Measurements from ENCODE around the gene PPP1R9B.

PPP1R9B gene

DNA sequence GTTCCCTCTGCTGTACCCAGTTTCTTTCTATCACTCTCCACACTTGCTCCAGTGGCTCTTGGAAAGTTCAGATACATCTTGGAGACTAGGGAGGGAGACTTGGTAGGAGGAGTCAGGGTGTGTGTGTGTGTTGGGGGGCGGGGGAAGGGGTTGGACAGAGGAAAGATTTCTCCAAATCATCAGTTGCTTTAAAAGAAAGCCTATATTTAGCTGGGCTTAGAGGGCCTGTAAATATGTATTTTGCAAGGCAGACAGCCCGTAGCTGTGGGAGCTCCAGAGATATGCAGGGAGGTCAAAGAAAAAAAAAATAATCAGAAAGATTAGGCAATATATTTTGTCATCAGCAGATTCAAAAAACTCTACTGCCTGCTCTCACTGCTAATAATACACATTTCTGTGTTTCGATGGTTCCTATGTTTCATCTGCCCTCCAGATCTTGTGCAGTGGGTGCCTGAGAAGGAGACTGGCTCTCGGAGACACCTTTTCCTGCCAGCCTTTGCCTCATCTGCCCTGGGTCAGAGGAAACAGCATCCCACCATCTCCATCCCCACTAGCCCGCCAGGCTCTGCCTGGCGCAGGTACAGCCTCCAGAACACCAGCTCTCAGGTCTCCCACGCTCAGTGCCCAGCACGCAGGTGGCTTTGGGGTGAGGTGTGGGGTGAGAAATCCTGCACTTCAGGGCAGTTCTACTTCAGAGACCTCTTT, 4.8 kb upstream of the PPP1R9B start:
- no peak for DNase-seq (ENCODE audit: low read depth in 2 of 2)

DNA sequence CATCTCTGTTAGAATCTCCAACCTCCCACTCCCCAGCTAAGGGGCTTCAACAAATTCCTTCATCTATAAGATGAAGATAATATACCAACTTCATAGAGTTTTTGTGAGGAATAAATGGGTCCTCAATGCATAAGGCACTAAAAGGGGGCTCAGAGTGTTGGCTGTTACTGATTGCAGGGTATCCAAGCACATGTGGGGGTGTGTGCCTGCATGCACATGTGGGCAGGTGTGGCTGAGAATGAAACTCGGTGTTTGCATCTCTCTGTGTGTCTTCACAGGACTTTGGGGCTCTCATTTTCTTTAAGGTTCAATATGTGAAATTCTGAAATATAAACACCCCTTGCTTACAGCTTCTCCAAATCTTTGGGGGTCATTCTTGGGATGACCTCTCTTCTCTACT, 4.1 kb upstream of the PPP1R9B start:
- DNase-seq (ENCODE audit: low read depth in 2 of 2) = no peak

DNA sequence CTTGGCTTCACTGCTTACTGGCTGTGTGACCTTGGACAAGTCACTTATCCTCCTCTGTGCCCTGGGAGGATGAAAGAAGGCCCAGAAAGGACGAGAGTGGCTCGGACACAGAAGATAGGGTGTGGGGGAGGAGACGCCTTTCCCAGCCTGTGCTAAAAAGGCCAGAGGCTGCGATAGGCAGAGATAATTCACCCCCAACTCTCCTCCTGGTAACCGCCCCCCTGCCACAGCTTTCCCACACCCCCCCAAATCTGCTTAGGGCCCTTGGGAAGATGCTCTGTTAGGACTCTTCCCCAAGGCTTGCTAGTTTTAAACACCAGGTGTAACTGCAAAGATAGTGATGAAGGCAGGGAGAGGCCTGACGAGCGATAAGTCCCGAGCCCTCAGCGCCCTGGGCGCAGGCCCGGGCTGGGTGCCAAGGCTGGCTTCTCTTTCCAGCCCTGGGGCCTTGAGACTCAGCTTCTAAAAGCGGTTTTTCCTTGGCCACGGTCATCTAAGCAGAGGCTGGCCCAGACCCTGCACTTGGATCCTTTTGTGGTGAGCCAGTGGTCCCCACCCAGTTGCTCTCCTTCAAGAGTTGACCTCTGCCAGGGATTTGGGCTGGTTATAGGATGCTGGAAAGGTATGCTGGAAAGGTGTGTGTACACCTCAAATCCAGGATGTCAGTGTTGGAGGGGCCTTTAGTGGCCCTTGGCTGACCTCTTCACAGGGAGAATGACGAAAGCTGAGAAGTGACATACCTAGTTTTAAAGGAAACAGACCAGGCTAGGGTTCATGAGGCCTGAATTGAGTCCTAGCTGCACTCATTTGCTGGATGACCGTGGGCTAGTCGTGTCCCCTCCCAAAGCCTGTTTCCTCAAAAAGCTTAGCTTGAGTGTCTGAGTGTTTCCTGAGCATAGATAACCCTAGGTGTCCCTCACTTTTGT, 3.4 kb upstream of the PPP1R9B start:
- DNase-seq (ENCODE audit: low read depth in 2 of 2) = no peak

DNA sequence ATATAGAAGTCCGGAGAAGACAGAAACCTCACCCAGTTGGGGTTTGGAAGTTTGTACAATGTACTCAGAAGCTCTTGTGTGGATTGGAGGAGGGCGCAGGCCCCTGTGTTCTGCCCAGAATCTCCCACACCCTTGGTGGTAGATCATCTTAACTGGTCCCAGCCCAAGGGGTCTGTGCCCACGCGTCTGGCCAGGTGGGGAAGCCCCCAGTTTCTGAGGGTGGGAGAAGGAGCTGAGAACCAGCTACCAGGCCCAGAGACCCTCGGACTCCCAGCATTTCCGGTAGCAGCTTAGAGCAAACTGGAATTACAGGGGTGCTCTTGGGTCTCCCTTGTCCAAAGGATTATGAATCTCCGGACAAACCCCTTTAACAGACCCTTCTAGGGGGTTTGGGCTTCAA, 2.3 kb upstream of the PPP1R9B start:
- DNase-seq (ENCODE audit: low read depth in 2 of 2) = no peak

DNA sequence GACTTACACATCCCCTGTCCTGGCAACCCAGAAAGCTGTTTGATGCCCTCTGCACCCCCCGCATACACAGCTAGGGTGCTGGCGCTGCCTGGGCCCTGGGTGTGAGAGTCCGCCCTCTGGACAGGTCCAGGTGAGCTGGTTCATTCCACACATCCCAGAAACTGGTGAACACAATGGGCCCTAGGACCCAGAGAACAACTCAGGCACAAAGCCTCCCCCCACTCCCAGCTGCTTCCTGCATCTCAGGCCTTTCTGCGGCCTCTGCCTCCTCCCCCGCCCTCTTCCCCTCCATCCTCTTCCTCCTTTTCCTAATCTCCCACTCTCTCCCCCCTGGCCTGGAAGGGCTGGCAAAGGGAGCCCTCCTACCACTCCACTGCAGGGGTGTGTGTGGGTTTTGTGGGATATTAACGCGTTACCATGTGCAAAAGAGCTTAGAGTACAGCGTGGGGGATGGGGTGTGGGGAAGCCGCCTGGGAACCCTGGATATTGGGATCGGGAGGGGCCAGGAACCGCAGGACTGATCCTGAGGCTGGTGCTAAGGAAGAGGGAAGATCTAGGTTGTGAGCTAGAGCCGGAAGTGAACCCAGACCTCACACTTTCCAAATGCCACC, 1.6 kb upstream of the PPP1R9B start:
- peak; percentile 68 for DNase-seq (ENCODE audit: low read depth in 2 of 2)

DNA sequence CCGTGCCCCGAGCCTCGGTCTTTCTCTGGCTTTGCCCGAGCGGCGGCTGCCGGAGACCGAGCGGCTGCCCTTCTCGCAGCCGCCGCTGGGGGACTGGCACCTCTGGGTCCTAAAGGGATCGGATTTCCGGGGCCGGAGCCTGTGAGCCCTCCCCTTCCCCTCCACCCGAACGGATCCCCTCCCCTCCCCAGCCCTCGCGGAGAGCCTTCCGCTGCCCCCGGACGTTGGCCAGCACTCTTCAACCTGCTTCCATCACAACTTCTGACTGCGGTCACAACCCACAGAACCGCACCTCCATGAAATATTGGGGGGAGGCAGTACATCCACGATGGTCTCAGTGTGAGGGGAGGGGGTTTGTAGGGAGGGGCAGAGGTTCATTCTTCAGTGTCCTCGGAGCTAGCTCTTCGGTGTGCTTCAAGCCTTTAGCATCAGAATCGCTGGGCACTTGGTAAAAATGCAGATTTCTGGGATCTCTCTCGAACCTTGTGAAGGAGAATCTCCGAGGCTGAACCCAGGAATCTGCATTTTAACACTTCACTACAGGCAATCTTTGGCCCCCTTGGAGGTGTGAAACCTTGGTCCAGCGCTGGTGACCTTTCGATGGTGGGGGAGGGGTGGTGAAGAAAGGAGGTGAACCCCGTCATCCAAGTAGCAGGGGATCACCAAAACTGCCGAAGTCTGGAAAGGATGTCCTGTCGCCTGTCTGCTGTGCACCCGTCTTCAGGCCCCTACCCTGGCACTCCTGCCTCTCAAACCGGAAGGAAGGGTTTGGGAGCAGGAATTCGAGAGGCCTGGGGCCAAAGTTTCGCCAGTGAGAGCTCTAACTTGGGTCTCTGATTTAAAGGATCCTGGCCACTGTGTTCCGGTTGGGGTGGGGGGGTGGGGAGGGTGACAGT, 812 bp upstream of the PPP1R9B start:
- DNase-seq (ENCODE audit: low read depth in 2 of 2) = peak; percentile 75 to 78

DNA sequence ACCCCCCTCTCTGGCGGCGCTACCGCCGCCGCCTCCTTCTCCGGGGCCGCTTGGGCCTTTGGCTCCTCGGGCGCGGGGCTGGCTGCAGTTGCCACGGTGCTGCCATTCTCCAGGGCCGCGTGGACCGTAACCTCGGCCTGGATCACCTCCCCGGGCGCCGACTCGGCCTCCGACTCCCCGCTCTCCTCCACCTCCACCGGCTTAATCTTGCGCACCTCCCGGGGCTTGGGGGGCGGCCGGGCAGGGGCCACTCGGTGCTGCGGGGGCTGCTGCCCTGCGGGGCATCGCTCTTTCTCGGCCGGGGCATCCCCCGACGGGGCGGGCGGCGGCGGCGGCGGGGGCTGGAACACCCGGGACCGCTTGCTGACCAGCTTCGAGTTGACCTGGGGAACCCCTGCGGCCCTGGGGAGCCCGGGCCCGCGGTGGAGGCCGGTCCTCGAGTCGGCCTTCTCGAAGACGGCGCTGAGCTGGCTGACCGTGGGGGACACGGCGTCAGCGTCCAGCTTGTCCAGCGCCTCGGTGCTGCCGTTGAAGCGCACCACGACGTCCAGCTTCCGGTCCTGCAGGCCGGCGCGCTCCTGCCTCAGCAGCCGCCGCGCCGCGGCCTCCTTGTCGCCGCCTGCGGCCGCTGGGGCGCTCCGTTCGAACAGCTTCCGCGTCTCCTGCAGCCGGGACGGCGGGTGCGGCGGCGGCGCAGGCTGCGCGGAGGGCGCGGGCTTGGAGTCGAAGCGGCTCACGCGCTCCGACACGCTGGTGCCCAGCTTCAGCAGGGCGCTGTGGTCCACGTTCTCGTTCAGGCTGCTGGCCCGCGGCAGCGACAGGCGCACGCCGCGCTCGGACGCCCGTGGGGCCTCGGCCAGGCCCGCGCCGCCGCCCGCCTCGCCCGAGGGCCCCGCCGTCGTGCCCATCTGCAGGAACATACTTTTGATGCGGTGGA, 792 bp downstream of the PPP1R9B start:
- DNase-seq (ENCODE audit: low read depth in 2 of 2) = no peak

DNA sequence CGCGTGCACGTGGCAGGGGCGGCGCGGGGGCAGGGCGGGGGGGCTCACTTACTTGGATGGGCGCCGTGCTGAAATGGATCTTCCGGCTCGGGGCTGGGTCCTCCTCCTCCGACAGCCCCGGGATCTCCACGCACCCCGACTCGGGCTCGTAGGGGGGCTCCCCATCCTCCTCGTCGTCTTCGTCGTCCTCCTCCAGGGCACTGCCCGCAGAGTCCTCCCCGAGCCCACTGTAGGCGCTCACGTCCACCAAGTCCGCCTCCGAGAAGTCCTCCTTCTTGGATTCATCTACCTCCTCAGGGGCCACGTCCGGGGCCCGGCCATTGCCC, 1.4 kb downstream of the PPP1R9B start:
- no peak for DNase-seq (ENCODE audit: low read depth in 2 of 2)

DNA sequence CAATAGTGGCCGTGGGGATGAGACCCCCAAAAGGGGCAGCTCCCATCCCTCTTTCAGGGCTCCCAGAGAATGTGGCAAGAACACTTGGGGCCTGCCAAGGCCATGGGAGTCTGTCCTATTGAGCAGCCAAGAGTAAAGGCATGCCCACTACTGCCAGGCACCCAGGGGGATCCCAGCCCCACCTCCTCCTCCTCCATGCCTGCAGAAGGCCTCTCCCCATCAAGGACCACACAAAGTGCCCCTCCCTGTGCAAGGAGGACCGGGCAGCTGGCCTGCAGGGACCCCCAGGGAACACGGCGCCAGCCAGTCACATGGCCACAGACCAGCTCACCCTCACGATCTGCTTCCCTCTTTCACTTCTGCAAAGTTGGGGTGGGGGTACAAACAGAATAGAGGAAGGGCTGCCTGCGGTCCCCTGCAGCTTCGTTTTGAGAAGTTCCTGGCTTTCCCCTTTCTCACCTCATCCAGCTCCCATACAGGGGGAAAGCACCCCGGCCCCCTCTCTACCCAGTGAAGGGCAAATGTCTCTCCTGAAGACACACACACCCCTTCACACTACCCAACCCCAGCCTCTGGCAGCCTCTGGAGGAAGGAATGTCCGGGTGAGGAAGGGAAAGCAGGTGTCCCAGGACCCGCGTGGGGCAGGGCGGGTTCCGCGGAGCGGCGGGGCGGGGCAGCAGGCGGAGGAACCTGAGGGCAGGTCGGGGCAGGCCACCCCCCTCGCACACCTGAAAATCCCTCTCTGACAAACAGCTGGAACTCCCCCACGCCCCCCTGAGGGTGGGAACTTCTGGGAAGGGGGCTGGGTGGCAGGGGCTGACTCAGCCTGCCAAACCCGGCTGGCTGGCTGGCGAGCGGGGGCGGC, 2.0 kb downstream of the PPP1R9B start:
- no peak for DNase-seq (ENCODE audit: low read depth in 2 of 2)

DNA sequence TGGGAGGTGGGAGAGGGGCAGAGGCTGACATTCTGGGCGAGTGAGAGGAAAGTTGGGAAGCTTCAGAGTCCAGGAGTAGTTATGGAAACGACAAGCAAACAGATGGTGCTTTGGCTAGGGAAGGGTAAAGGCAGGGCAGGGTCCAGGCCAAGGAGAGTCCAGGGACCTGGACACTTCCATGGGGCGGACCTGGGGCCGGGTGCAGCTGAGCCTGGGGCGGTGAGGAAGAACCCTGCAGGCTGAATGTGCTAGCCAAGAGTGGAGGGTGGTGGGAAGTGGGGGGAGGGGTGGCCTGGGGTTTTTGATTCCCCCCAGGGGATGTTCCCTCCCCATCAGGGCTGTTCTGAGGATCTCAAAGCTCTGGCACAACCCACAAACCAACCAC, 2.6 kb downstream of the PPP1R9B start:
- DNase-seq (ENCODE audit: low read depth in 2 of 2) = no peak

DNA sequence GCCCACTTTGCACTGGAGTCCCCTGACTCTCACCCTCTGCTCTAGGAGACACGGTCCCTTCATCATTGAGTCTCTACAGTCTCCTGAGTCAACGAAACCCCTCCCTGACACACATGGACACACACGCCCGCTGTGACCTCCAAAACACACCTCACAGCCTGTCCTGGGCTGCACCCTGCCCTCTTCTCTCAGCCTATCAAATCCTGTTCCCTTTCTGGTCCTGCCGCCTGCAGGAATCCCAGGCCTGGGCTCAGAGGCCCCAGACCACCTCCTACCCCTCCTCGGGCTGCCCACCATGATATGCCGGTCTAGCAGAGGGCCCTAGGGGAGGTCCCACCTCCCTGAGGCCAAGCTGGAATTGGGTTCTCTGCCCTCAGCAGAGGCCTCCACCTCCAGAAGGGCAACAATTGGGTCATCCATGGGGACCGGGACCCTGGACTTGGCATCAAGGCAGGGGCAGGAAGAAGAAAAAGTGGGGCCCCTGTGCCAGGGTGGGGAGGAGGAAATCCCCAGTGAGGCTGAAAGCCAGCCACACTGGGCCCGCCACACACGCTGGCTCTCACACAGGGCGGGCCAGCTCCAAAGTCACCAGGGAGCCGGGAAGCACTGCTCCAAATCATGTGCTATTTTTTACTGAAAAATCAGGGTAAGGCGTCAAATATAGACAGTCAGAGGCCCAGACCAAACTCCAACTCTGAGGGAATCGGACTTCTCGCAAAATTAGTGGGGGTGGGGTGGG, 3.4 kb downstream of the PPP1R9B start:
- no peak for DNase-seq (ENCODE audit: low read depth in 2 of 2)

DNA sequence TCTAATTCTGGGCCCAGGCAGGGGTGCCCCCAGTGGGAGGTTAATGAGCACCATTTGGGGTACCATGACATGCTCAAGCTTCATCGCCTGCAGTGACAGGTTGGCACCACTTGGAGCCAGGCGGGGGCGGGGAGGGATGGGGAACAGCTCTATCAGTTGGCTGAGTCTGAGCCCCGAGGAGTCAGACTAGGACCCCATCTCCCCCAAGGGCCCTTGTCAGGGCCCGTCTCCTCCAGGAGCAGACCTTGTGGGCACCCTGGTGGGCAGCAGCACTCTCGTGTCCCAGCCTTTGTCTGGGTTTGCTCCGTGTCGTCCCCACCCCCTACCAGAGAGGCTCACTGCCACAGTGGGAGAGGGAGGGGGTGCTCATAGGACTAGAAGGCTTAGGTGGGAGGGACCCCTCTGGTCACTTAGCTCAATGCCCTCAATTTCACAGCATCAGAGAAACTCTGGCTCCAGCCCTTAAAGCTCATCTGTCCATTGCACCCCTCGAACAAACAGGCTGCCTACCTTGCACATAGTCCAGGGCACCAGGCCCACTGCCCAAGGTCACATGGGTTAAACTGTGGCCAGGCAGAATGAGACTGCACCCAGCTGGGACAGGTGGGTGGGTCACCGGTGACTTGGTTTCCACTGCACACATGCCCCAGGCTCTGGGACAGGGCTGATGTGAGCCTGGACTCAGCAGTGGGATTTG, 4.1 kb downstream of the PPP1R9B start:
- no peak for DNase-seq (ENCODE audit: low read depth in 2 of 2)

DNA sequence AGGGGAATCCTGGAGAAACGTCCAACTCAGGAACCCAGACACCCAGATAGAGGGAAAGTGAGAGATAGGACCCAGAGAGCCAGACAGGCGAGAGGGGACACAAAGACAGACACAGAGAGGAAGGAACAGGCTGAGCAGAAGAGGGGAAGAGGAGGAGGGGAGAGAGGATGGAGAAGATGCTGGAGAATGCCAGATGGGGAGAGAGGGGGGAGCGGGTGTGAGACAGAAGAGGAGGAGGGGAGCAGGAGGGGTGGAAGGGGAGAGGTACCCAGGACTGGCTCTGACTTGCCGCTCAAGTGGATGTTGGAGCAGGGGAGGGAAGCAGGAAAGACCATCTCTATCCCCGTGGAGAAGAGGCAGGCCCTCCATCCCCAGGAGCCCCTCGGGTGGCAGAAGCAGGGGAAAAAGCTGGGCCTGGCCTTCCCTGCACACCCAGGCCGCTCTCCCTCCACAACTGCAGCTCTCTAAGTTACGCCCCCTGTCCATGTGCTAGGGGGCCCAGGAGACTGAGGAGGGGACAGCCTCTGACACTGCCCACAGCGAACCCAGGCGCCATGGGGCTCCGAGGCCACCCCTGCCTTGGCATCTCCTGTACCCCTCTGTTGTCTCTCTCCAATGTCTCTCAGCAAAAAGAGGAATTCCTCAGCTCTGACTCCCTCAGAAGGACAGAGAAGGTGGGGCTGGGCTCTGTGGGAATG, 4.8 kb downstream of the PPP1R9B start:
- no peak for DNase-seq (ENCODE audit: low read depth in 2 of 2)

DNA sequence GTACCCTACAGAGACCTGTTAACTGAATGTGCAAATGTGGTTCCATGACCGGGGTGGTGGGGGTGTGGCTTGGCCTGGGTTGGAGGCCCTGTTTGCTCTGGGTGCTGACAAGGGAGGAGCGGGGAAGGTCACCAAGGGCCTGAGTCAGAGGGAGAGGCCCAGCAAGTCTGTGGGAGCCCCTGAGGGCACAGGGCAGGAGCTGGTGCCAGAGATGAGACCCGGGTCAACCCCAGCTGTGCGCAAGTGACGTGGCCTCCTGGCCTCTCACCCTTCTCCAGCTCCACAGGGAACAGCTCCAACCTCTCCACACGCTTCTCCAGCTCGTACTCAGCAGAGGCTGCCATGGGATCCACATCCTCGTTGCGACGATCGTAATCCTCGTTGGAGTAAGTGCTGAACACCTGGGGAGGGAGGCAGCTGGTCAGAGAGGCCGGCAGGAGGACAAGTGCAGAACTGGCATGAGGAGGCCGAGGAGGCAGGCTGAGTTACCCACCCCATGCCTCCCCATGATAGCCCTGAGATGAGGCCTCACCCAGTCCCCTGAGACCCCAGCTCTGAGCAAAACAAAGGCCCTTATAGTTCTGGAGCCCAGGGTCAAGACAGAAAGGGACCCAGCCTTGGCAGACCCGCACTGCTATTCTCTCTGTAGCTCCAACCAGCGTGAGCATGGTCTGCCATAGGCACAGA, 5.5 kb downstream of the PPP1R9B start:
- DNase-seq (ENCODE audit: low read depth in 2 of 2) = no peak

DNA sequence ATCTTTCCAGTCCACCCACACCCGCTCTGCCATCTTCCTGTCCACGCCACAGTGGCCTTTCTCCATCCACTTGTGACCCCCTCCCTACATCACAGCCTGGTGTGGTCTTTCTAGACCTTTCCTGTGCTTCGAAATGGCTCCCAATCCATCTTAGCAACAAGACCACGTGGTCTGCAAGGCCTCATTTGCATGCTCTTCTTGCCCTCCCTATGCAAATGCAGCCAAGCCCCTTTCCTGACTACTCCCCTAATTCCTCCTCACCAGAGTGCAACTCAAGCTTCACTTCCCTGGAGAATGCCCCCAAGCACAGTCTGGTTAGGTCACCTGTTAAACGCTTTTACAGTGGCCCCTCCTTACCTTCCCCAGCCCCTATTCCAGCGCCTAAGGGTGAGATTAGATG, 6.1 kb downstream of the PPP1R9B start:
- no peak for DNase-seq (ENCODE audit: low read depth in 2 of 2)

DNA sequence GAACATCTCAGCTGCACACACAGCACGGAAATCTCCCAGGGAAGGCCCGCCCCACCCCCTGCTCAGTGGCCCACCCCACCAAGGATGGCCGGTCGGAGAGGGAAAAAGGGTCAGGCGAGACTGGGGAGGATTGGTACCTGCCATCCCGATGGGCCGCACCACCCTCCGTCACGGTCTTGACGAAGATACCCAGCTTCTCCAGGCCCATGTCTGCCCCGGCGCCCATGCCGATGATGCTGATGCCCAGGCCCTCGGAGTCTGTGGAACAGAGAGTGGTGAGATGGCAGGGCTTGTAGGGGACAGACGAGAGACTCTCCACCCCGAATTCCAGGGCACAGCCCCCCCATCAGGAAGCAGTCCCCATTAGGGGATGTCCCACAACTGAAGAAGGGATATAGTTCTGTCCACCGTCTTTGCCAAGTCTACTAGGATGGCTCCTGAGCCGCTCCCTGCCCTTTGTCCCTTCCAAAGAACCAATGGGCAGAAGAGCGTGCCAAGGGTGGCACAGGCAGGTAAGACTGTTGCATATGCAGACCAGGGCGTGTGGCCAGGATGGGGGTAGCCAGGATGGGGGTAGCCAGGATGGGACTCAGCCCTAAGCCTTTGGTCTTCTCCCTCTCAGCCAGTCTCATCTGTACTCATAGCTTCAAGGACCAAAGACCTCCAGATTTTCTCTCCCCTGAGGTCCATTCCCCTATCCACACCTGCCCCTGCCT, 6.9 kb downstream of the PPP1R9B start:
- DNase-seq (ENCODE audit: low read depth in 2 of 2) = no peak

DNA sequence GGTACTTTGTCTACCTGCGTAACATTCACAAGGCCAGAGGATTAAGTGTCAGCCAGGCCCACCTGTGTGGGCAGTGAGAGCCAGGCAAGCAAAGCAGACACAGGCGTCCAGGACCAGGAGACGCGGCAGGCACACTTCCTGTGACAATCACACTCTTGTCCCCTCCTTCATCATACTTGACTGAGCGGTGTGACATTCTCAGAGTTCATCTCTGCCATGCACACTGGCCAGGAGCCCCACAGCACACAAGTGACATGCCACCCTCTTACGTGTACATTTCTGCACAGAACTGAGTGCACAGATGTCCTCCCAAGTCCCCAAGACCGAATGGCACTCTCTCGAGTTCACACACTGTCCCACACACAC, 8.7 kb downstream of the PPP1R9B start:
- DNase-seq (ENCODE audit: low read depth in 2 of 2) = no peak

All from fibroblast of skin of left biceps (primary cell).